NCI-H82 (cell line): Measurements from ENCODE around the gene TSPO.

Experiments
- DNase-seq: peaks from one replicate; lab custom pipeline; 2025; lab: John Stamatoyannopoulos, UW

Gene TSPO

DNA sequence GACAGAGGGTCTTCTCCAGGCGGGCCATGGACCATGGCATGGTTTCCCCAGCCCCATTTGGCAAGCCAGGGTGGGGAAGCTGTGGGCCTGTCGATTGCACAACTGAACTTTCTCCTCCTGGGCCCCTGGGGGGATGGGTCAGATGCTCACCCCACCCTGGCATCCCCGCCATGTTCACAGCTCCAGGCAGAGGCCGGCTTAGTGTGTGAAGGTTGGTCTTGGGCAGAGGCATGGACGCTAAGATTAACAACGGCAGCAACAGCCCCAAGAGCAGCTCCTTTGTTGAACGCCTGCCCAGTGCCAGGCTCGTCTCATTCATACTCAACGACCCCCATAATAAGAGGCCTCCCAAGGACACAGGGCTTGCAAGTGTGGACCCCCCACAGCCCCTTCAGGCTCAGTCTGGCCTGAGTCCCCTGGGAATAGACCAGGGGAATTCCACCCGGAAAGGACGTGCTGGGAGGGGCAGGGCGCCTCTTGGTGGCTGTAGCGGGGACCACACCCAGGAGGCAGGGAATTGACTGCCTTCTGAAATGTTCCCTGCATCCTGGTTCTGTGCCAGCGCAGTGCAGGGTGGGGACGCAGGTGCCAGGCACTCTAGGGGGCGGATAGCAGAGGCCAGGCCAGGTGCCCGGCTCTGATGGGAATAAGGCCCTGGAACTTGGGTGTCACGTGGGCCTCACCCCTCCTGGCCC lies 8.3 kb downstream of the TSPO start:
- peak; percentile 31 for DNase-seq

DNA sequence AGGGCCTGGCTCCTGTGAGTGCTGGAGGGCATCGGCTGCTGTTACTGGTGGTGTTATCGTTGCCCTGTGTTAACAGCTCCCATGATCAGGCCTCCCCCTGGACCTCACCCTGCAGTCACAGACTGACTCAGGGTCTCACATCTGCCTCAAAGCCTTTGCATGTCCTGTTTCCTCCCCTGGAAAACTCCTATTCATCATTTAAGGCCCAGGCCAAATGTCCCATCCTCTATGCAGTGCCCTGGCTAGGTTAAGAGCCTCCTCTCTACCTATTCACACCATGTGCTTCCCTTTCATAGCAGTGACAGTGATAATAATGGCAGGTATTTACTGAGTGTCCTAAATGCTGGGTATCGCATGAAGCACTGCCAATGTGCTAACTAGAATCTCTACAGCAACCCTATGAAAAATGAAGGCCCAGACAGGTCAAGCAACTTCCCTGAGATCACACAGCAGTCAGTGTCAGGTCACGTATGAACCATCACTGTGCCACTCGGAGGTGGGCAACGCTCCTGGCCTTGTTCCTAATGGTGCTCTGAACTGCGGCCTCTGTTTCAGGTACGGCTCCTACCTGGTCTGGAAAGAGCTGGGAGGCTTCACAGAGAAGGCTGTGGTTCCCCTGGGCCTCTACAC lies 9.3 kb downstream of the TSPO start:
- no peak for DNase-seq

DNA sequence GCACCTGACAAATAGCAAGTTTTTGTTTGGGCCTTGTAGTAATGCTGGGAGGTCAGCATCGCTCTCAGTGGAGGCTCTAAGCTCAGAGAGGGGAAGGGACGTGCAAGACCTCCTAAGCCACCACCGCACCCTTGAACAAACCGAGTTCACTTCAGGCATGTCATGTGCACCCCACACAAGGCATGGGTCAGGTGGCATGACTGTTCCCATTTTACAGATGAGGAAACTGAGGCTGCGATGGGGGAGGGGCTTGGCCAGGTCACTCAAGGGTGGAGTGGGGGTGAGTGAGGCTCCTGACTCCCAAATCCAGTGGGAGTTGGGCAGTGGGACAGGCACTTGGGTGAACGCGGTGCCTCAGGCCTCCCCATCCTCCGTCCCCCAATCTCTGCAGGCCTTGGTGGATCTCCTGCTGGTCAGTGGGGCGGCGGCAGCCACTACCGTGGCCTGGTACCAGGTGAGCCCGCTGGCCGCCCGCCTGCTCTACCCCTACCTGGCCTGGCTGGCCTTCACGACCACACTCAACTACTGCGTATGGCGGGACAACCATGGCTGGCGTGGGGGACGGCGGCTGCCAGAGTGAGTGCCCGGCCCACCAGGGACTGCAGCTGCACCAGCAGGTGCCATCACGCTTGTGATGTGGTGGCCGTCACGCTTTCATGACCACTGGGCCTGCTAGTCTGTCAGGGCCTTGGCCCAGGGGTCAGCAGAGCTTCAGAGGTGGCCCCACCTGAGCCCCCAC lies 11.2 kb downstream of the TSPO start:
- DNase-seq: no peak

DNA sequence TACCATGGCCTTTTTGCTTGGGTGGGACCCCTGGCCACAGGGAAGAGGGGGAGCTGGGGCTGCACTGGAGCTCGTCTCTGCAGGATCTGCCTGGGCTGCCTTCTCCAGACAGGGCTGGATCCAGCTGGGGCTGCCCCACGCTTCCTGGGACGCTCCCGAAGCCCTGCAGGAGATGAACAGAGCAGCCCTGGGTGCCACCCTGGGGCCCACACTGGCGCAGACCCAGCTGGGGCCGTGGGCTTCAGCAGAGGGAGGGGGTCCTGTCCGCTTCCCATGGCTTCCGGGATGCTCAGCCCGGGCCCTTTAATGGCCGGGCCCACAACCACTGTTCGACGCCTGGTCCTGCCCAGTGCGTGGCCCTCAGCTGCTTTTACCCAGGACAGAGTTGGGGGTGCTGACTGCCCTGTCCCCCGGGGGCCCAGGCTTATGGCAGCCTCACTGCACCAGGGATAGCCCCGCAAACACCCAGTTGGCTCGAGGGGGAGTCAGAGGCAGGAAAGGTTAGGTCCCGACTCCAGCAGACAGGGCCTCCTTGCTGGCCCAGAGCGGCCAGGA lies 12.0 kb downstream of the TSPO start:
- DNase-seq: no peak

DNA sequence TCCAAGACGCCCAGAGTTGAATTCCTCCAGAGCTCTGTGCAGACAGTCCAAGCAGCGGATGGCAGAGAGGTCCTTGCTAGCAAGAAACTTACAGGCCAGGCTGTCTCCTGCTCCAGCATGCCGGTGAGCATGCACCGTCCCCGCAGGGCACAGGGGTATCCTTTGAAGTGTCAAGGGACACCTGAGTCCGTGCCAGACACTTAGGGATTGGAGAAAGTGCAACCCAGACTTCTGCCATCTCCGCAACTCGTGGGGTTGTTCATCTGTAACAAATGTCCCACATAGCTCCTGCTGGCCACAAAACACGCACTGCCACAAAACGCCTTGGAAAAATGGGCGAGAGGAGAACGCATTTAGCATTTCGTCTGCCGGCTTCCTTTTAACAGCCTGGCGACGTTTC lies 13.3 kb downstream of the TSPO start:
- DNase-seq: no peak

DNA sequence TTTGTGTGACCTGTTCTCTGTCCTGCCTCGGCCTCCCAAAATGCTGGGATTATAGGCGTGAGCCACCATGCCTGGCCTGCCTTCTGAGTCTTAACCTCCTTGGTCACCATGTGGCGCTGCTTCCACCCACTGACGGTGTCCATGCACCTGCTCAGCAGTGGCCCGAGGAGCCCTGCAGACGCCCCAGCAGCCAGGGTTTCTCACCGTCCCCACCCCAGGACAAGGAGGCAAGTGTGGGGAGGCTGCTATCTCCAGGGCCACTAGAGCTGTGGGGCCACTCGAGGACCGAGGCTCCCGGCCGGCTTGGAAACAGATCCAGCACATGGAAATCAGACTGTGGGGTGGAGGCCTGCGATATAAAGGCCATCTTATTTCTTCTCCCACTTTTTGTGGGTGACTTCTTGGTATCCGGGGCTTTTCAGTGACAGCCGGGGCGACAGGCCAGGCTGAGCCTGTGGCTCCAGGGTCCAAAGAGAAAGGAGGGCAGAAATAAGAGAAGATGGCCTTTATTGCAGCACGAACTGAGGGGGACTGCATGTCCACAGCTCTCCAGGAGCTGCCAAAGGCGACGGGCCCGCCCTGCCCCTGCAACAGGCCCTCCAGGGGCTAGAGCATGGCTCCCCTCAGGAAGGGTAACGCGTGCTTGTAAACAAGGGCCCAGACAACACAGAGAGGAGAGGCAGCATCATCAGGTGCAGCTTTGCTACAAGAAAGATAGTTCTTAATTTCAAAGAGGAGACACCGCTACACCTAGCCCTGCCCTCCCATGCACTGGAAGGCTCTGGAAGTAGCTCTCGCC lies 15.0 kb downstream of the TSPO start:
- no peak for DNase-seq

DNA sequence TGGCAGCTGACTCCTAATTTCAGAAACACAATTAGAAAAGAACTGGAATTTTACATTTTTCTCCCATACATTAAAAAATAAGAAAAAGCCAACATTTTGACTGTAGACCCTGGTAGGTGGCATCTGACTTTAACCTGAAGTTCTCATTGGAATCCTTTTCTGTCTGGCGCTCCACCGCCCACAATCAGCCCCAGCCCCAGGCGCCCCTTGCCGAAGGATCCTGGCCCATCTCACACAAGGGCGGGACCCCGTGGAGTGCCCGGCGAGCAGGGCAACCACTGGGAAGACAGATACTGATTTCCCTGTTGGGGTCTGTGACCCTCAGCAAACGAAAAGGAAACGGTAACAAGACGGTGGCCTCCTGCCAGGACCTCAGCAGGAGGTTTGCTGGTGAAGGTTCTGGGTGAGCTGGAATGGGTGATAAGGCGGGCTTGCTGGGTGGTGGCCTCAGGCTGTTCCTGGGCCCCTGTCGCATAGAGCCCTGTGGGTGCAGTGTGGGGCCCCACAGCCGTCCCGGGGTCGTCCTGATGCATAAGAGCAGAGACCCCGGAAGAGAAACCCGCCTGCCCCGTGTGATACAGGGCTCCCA lies 15.7 kb downstream of the TSPO start:
- DNase-seq: no peak

DNA sequence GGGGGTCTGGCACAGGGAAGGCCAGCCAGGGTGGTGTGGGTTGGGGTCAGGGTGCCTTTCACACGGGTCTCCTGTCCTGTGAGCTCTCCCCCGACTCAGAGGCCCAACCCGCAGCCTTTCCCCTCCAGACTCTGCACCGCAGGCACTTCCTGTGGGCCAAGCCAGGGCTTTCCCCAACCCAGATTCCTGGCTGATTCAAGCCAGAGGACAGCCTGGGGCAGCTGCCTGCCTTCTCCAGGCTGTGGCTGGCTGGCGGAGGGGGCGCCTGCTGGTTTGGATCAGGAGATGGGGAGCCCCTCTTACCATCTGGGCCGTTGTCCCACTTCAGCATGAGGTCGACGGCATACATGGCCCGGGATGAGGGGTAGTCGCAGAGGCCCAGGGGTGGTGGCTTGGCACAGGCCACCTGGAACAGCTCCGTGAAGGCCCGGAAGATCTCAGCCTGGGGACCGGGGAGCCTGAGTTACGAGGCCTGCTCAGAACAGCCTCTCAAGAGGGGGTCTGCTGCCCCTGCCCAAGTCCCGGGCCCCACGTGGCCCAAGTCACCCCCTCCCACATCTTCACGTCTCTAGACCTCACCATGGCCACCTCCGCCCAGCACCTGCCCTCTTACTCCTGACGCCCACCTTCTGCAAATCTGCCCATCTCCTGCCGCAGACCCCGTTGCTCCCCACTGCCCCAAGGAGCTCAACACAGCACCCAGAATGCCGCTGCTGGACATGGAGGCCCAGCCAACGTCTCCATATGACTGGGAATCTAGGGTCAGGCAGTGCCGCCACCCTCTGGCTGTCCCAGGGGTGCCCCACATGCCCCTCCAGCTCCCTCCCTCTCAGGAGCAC lies 17.3 kb downstream of the TSPO start:
- DNase-seq: no peak

DNA sequence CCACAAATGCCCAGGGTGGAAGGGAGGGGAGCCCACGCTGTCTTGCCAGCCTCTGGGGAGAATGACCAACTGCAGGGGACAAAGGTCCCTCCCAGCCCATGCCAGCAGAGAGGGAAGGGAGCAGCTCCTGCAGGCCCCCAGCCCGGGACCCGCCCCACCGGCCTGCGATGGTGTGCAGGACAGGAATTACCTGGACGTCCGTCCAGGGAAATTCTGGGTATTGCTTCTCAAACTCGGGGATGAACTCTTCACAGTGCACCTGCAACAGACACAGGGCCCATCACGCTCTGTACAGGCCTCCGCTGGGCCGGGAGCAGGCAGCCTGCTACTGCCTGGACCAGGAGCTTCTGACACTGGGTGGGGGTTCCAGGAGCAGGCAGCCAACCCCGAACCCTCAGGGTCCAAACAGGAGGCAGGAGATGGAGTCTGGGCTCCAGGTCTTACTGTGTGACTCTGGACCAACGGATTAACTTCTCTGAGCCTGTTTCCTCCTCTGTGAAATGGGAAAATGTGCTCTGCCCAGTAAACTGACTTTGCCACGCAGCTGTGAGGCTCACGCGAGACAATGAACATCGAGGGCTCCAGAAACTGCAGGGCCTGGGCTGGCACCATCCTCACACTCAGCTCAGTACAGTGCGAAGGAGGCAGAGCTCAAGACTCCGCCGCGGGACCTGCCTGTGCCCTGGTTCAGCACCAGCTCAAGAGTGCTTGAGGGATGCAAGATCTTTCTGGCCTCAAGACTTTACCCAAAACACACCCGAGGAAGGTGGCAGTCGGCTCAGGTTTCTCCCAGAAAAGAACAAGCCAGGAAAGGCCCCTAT lies 18.2 kb downstream of the TSPO start:
- DNase-seq: no peak

DNA sequence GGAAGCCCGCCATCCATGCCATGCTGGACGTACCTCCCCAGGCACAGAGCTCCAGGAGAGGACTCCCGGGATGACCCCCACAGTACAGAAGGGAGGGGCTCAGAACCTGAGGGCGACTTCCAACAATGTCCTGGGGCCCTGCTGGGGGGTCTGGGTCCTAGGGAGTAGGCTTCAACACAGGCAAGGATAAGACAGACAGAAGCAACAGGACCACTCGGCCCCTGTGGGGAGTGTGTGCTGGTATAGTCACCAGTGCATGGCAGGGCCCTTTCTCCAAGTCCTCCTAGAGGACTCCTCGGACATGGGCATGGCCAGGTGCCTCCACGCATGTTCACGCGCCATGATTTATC lies 18.7 kb downstream of the TSPO start:
- DNase-seq: no peak

DNA sequence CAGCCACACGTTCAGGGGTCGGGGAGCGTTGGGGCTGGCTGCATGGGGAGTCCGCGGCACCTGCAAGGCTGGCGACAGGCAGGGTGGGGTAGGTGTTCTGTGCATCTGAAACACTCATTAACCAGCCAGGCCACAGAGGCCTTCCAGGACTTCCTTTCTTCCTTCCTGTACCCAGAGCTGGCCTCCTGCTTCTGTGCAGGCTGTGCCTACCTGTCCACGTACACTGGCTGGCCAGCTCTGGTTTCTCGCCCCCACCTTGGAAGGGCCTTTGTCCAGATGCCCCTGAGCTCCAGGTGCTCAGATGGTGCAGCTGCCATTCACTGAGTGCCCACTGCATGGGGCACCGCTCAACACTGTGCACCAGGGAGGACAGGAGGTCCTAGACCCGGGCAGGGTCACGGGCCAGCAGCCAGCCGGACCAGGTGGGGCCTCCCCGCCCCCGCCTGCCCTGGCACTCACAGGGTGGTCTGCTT lies 19.7 kb downstream of the TSPO start:
- DNase-seq: no peak

DNA sequence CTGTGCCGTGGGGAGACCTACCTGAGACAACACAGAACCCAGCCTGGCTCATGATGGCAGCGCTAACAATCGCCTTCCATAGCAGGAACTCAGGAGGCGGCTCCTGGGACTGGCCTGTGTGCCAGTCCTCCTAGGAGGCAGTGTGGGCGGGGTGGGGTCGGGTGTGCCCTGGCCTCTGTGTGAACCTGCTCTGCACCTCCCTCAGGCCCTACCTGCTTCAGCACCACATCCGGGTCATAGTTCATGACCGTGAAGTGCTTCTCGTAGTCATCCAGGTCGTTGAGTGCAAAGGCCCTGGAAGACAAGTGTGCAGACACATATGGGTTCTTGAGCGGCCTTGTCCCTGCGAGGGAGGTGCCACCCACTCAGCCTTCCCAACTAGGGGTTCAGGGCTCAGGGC lies 20.2 kb downstream of the TSPO start:
- DNase-seq: no peak

DNA sequence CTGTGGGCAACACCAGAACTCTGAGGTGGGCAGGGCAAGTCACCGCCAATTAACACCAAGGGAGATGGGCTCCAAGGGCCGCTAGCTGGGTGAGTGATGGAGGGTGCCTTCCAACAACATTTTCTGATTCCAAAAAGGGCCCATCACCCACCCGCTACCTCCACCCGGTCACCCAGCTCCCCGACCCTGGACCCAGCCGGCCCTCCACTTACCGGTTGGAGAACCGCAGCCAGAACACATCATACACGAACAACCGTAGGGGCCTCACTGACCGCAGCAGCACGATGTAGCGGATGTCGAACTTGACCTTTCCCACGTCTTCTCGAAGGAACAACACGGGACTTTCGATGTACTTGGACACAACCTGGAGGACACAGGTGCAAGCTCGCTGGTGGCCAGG lies 20.8 kb downstream of the TSPO start:
- no peak for DNase-seq

DNA sequence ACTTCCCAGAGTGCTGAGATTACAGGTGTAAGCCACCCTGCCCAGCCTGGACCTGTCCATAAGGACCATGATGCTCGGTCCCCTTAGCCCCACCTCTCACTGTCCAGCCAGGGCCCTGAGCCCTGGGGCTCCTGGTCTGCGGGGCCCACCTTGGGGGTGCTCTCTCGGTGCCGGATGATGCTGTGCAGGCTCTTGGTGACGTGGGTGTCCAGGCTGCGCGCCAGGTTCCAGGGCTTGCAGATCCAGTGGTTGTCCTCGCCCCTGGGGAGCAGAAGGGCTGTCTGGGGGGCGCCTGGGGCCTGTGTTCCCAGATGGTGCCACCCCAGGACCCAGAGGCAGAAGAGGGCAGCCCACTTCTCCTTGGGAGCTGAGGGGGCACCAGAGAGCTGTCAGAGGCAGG lies 22.2 kb downstream of the TSPO start:
- no peak for DNase-seq

DNA sequence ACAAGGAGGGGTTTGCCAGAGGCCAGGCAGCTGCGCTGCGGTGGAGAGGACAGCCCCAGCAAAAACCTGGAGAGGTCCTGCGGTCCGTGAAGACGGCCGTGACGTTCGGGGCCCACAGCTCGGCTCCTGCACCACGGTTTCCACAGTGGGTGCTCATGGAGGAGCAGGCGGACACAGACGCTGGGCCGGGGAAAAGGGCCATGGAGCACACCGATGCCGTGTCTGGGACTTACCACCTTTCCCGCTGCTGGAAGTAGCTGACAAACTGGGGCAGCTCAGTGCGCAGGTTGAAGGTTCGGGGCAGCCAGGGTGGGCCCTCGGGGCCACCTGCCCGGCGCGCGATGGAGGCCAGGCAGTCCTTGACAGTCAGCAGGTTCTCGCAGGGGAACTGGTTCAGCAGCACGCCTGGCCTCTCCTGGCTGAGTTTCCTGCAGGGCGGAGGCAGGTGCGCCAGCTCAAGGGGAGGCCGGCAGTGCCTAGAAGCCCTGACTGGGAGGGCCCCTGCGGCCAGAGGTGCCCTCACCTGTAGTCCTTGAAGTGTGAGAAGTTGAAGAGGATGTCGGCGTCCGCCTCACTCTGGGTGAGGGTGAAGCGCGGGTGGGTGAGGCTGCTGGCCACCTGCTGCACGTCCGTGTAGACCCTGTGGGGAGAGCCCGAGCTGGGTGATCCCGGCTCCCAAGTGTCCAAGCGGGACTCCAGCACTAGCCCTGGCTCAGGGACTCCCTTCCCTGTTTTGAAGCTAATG lies 22.8 kb downstream of the TSPO start:
- DNase-seq: no peak

DNA sequence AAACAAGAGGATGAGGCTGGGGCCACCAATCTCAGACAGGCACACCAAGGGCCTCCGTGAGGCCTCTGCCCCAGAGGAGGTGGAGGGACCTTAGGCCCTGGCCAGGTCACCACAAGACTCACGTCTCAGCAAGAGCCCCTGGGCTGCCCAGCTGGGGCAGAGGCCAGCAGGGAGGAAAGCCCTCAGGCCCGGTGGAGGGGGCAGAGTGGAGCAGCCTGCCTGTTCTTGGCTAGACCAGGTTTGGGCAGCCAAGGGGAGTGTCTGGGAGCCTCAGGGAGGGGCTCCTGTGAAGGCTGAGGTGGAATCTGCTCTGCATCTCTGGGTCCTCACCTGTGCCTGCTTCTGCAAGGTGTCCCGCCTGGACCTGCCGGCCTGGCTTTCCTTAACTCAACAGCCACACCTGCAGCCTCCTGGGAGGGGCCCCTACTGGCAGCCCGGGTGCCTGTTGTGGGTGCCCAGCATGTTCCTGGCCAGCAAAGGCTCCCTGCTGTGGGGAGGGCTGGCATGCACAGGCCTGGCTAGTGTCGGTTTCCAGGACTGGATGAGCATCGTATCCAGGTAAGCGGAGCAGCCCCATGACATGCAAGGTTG lies 23.7 kb downstream of the TSPO start:
- DNase-seq: no peak

DNA sequence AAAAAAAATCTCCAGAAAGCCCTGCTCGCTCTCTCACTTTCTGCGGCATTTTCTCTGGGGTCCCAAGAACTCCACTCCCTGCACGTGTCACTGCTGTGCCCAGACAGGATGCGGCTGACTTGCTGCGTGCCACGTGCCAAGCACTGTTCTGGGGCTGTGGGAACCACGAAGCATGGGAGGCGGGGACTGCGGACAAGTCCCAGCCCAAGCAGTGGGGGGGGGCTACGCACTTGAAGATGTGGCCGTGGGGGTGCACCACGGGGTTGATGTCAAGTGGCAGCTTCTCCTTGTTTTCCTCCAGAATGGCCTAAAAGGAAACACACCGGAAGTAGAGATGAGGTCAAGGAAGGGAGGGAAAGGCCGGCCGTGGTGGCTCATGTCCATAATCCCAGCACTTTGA lies 24.7 kb downstream of the TSPO start:
- no peak for DNase-seq

DNA sequence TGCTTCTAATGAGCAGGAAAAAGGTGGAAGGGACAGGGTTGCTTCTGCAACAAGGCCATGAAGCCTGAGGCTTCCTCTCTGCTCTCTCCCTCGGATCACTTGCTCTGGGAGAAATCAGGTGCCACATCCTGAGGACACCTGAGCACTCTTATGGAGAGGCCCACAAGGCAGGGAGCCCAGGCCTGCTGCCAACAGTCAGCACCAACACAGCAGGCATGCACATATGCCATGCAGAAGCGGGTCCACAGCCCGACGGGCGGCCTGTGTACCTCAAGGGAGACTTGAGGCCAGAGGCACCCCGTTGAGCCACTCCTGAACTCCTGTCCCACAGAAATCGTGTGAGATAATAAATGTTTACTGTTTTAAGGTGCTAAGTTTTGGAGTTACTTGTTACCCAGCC lies 26.1 kb downstream of the TSPO start:
- DNase-seq: no peak
